Stimulated activated CD4-positive, alpha-beta T cell treated with anti-CD3 and anti-CD28 coated beads, TNF-alpha, amount 100 ng/mL, for 1 hour (primary cell): Measurements from ENCODE around the gene AMER1.
"Not testable (repeated sequence)": the region's sequence is repeated elsewhere in the genome, so short reads cannot be mapped to it uniquely, and the experiment has no call there.

Experiments
- DNase-seq, 3 donors: peaks; one replicate each; pipeline ENCODE4 v3.0.0-alpha.2; 2020; ENCODE audit warnings: low read depth in 3 of 3, low spot score in 1 of 3

The AMER1 gene

DNA sequence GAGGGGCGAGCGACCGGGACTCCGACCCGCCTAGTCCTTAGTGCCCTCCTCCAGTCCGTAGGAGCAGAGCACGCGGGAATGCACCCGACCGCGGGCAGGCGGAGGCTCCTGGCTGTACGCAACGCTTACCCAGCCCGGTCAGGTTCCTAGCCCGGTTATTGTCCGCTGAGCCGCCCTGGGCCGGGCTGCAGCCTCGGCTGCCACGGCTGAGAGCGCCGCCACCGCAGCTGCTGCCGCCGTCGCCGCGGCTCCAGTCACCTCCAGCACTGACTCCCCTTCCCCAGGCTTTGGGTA lies at the start of gene AMER1:
Gene AMER1 (minus strand): TSS at position 268 of the 294 bp plus-strand sequence. CDS start 12,422 bp downstream, outside the sequence.
- no peak for DNase-seq

DNA sequence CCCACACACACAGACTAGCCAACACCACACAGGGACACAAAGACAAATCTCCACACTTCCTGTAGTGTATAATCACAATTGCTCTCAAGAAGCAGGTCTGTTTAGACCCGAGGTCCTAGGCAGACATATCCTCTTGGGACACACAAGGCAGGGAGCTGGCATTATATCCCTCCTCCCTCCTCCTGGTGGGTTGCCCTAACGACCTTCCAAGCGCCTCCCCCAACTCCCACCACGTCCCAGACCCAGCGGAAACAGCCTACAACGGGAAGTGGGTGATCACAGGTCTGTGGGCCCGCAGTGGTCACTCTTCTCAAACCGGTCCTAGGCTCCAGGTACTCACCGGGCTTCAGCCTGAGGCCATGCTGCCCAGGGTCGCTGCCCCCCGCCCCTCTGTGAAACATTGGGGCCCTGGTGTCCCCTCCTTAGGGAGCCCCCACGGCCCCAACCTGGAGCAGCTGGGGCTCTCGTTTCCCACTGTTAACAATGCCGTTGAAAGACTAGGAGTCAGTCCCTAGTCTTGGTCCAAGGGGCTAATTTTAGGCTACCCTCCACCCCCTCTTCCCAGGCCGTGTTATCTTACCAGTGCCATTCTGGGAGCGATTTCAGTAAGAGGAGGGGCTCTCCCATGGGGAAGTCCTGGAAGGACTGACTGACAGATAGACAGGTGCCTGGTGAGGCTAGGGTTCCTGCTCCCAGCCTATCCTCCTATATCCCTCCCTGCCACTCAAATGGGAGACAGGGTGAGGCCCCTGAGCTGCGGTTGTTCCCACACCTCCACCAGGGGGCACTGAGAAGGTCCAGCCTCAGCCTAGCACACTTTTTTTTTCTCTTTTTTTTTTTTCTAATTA lies 24.8 kb upstream of the AMER1 start, which contains the start of gene ASB12:
Gene ASB12 (minus strand): TSS at position 485 of the 848 bp plus-strand sequence. CDS start 4,957 bp downstream, outside the sequence.
- no peak for DNase-seq

DNA sequence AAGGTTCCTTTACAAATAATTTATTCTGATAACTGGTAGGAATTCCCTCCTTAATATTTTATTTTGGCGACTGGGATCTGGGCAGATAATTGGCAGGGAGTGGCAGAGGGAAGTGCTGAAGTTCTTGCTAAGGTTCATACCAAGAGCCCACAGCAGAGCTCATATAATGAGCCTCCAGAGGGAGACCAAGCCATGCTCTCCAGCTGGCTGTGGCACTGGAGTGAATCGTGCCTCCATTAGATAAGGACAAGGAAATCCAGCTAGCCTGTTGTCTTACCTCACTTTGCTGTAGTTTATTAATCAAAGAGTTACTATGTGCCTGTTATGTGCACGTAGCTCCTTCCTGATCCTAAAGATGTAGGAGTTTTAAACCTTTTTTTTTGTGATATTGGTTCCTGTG lies 23.6 kb upstream of the AMER1 start:
- DNase-seq, result no peak

DNA sequence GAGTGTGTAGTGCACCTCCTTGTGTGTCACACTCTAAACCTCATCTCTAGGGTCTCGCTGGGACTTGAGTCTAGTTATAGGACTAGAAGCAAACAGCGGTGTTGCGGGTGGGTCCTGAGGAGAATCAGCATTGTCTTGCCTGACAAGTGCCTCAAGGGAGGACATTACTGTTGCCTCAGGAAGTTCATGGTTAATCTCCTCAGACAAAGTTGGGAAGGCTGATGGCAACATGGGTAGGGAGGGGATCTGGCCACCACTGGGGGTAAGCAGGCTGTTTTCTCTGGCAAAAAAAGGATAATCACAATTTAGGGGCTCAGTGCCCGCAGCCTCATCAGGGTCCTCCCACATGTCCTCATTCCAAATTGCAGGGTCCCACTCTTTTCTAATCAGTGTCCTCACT lies 12.5 kb upstream of the AMER1 start:
- DNase-seq, result no peak

DNA sequence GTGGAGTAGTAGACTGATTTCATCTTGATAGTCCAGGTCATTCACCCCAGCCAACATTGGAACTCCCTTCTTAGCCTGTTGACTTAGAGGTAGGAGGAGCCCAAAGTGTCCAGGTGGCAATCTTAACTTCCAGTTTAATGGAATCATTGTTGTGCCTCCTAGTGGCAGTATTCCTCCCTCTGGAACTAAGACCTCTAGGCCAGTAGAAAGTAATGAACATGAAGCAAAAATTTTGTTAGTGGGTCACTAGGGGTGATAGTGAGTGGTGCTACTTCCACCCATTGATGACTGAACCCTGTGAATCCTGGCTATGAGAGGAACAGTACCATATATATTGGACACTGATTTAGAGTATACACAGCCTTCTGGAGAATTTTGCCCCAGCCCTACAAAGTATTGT lies 8.5 kb upstream of the AMER1 start:
- not testable (repeated sequence) for DNase-seq

DNA sequence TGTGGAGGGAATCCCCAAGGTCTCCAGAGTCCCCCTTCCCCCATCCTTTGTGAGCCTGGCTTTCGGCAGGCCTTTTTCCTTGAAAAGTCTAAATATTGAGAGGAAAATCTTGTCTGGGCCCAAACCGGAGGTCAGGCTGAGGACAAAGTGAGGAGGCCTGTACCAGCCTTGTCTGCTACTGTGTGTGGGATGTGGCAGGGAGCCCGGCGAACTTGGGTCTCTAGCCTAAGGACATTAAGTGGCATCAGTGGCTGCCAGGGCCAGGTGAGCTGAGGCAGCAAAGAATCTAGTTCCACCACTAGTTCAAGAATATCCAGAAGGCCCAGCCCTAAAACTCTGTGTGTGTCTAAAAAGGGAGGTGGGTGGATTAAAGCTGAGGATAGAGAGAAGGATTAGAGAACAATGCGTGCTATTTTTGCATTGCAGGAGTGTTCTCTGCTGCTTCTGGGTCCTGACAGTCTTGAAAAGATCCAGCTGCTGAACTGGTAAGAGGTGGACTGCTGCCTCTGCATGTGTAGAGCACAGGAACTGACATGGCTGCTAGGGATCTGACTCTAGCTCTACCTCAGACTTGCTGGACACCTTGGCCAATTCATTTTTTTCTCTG lies 1.2 kb upstream of the AMER1 start:
- DNase-seq, result no peak

DNA sequence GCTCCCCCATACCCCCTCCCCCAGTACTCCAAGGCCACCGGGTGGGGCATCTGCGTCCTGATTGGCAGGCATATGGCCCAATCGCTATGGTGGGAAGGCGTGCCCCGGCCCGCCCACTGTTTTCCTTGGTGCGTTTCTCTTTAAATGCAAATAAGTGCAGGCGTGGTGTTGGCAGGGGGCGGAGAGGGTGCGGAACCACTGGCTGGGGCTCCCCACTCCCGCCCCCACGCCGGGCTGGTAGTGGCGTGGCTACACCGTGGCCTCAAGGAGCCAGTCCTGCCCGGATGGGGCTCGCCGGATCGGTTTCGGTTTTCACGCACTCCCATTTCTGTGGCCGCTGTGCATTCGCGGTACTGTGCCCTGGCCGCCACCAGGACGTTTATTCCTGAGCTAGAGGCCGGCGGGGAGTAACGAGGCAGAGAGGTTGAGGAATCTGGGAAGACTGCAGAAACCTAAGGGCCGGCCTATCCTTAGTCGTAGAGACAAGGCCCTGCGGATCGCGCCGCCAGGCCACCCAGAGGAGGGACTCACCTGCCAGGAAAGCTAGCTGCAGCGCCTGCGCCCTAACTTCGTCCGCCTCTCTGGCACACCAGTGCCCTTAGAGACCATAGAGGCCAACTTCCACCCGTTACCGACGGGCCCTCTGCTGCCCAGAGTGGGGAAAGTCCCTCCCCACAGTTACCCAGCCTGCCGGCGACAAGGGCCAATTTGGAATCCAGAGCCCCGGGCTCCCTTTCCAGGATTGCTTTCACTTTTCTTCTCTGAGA lies 410 bp upstream of the AMER1 start:
- DNase-seq, result peak; percentile 62 to 81 (median 76)

DNA sequence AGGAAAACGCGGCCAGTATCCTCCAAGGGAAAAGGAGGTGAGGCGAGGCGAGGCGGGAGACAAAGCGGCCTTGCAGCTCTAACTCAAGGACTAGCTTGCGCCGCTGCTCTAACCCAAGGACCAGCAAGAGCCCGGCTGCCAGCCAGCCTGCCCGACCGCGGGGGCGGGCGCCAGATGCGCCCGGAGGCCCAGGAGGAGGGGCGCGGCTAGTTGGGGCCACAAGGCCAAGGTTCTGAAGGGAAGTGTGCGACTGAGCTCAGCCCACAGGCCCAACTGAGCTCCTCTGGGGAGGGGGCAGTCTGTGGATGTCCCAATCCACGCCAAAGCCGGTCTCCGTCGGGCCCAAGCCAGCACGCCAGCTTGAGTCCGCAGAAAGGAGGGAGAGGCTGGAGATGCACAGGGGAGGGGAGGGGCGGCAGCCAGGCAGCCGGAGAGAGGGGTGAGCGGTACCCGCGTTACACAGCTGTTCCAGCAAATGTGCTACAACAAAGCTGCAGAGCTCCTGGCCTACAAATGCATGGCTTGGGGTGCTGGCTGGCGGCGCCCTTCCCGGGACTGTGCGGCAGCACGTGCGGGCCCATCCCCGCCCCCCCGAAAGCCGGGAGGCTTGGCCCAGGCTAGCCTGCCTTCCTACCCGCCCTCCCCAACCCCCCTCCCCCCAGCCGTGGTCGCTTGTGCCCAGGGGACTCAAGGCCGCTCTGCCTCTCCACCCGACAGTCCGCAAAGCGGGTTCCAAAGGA lies 637 bp downstream of the AMER1 start:
- no peak for DNase-seq

DNA sequence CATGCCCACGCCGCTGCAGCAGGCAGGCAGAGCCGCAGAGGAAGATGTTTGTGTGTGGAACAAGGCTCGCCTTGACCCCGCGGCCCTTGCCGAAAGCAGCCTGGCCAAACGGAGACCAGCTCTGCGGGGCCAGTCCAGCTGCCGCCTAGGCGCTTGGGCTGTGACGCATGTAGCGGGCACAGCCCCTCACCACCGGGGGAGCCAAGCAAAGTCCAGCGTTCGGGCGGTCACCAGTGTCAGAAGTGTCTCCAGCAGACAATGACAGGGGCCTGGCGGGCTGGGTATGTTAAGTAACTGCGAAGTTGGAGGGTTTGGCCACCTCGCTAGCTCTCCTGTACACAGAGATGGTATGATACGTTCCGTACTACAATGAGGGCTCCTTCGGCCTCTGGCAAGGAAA lies 1.3 kb downstream of the AMER1 start:
- DNase-seq, result no peak

DNA sequence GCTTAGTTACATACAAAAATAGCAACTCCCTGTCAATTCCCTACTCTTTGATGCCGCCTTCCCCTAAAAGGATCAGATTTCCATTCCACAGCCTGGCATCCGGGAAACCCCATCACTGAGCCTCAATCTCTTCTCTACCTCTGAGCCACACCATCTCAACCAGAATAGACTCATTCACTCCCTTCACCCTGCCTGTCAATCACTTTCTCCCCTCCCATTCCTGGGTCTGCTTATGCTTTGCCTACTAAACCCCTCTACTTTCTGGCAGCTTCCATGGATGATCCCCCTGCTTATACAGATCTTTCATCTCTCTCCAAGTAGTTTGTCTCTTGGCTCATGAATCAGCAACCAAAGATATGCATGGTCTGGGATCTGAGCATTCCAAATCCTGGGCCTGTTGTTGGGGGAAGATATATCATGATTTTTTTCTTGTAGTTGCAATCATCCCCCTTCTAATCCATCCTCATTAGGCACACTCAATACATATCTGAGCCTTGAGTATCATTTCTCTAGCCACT lies 2.6 kb downstream of the AMER1 start:
- DNase-seq, result no peak

DNA sequence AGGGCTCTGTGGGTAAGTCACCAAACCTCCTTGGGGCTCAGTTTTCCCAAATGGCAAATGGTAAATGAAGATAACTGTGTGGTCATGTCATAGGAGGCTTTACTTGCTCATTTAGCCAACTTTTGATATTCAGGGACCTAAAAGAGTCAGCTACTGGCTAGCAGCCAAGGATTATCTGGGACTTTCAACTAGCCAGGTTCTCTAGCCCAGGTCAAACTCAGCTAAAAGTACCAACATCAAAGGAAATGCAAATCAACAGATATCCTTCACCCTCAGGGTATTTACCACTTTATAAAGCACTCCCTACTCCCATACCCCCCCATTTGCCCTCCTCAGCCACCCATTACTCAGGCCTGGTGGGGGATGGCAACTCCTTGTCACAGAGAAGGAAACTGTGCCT lies 7.5 kb downstream of the AMER1 start:
- no peak for DNase-seq

DNA sequence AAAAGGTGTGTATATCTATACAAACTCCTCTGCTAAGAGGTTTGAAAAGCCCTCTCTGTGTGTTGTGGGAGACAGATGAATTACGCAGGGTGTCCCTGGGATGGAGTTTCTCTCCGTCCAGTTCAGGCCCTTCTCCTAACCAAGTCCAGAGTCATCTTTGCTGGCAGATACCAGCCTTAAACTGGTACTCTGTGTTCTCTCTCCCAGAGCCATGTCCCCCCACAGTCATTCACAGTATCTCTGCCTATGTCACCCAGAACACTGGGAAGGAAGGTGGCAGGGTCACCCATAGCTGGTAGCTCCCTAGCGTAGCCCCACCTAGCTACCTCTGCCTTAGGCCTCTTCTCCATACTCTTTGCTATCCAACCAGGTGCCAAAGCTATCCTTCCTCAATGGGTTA lies 8.9 kb downstream of the AMER1 start:
- DNase-seq, result no peak

DNA sequence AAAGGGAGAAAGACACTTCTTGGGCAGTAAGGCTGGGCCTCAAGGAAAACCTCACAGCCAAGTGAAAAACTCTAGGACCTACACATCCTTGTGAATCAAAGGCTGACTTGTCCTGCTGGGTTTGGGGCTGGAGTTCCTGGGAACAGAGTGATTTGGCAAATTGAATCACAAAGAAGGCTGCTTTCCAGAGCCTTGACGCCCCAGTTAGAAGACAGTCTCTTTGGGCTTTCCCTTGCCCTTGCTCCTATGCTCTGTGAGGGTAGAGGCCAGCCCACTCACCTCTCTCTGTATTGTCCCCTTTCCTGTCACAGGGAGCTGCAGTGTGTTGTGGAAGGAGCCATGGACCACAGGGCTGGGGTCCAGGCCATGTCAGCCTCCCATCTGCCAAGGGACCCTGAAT lies 9.6 kb downstream of the AMER1 start:
- no peak for DNase-seq

DNA sequence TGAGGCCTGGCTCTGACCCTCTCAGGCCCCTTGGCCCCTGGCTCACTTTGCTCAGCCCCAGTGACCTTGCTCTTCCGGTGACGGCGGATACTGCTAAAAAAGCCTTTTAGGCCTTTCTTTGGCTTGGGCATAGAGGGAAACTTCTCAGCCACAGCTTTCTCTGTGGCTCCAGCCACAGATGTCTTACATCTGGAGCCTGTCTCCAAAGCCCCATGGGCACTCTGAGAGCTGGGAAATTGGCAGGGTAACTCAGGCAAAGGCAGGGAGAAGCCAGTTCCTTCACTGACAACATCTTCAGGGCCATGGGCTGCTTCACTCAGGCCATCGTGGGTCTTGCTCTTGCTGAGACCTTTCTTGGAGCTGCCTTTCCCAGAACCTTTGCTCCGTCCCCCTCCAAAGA lies 12.8 kb downstream of the AMER1 start:
- no peak for DNase-seq

DNA sequence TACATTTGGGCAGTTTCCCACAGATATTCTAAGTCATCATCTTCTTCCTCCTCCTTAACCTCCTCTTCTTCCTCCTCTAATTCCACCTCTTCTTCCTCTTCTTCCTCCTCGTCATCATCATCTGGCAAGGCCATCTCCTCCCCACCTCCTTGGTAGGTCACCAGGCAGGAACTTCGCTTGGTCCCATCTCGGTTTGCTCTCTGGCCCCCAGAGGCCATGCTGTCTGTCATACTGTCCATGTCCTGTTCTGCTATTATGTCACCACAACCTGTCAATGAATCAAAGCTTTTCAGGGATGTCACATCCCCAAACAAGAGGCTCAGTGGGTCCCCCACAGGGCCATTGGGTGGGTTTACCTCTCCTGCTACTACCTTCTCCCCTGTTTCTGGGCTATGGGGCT lies 13.5 kb downstream of the AMER1 start:
- DNase-seq, result no peak

DNA sequence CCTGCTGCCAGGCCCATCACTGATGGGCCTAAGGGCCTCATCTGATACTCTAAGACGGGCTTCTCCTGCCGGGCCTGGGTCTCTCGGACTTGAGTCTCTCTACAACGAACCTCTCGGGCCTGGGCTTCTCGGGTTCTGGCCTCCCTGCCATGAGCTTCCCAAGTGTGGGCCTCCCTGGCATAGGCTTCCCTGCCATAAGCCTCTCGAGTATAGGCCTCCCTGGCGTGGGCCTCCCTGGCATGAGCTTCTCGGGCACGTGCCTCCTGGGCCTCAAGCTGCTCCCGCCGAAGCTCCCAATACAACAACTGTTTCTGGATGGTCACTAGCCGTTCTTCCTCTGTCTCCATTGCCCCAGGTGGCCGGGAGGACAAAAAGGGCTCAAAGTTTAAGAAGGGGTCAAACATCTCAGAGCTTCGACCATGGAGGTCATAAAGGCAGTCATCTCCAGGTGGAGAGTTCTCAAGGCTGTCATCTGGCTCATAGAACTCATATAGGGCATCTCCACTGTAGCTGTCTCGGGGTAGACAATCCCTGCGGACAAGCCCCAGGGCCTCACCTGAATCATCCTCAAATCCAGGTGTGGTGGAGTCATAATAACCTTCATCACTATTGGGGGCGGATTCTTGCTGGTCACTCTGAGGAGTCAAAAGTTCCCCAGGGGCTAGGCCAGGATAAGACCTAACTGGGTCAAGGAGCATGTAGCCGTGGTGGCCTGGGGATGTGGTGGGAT lies 14.1 kb downstream of the AMER1 start:
- no peak for DNase-seq

DNA sequence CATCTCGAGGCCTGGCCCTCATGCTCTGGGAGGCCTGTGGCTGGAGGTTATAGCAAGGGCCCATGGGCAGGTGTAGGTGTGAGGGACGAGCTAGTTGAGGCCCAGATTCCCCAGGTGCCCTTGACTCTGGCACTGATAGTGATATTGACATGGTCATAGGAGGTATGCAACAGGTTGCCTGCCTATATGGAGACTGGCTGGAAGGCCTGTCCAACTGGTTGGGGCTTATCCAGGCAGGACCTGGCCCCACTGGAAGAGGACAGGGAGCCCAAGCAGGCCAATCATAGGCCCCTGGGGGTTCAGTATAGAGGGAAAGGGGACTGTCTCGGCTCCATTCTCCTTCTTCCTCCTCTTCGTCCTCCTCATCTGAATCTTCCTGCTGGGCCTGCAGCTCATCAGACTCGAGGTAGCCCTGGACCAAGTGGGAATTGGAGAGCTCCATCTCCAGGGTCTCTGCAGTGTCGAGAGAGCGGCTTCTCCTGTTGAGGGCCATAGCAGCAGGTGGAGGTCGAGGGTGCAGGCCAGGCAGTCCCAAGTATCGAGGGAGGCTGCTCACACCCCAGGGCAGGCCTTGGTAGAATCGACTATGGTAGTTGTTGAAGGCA lies 15.3 kb downstream of the AMER1 start:
- DNase-seq, result no peak

DNA sequence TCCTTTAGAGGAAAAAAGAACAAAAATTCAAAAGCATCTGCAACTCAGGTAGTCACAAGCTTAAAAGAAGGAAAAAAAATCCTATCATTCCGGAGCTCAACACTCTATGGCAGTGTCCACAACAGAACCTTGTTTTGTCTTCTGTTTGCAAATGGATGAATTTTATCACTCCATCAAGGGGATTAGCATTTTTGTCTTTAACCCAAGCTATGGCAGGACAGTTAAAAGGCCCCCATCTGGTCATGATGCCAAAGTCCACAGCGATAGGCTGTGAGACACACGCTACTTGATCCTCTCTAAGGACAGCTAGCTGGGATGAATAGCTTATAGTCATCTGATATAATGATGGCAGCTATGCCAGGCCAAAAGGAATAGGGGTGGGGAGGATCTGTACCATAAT lies 16.6 kb downstream of the AMER1 start:
- no peak for DNase-seq

DNA sequence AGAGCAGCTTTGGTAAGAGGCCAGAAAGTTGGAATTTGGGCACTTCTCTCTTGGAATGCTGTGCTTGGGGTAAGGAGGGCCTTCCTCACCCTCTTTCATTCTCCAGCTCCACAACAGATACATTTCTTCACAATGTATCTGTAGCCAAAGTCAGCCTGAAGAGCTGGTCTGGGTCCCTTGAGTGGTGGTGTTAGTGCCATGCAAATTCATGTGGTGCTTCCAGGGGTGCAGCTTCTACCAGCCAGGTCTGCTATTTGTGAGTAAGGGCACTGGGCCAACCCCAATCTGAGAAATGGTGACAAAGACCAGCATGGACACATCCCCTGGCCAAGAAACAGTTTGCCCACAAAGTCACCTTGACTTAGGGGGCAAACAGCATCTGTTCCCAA lies 17.8 kb downstream of the AMER1 start:
- no peak for DNase-seq
